ENCODE data around the gene DAPK3.

GRCh38 chr19:4012092-4012974 lies 41.4 kb upstream of the DAPK3 start:
- TF ChIP-seq CTCF (IDR thresholded peaks at IDR 0.05), result no peak
- no peak for TF ChIP-seq EP300 (IDR thresholded peaks at IDR 0.05)
- TF ChIP-seq POLR2AphosphoS5 (IDR thresholded peaks at IDR 0.05), result peak; percentile 81

Measured in gastroesophageal sphincter (tissue), 3 donors.